Right lung (tissue), 5 donors: ENCODE data around the gene ANP32B. TPM values are rescaled to one million over a fixed set of nuclear protein-coding genes. Genes with fewer than 3 reads are reported as not detected.
"Not testable (repeated sequence)": the region's sequence is repeated elsewhere in the genome, so short reads cannot be mapped to it uniquely, and the experiment has no call there.

Experiments used
- DNase-seq, 2 donors: peaks; one replicate each; pipeline ENCODE4 v3.0.0-alpha.2; 2013
- polyA plus RNA-seq, 5 donors: library from polyadenylated mRNA; unstranded; fragments of 120-200 nt; gene quantifications; one replicate each; pipeline versions ENCODE4 v1.2.1 to v1.2.3, GENCODE V29; 2013; ENCODE audit warnings: inconsistent platforms in 1 of 5, low replicate concordance in 1 of 5; ENCODE audit not compliant: insufficient read length in 5 of 5, insufficient read depth in 1 of 5

ANP32B gene
- polyA plus RNA-seq, 5 donors = 228 to 321 (median 273) TPM

GRCh38 chr9:97961361-97961760, 21.8 kb upstream of the ANP32B start:
- DNase-seq = no peak

- DNase-seq = no peak
Measured at GRCh38 chr9:97962136-97962535, 21.0 kb upstream of the ANP32B start.

GRCh38 chr9:97962575-97962974, 20.6 kb upstream of the ANP32B start:
- no peak for DNase-seq

- DNase-seq = no peak
Measured at GRCh38 chr9:97963232-97963631, 19.9 kb upstream of the ANP32B start.

GRCh38 chr9:97964901-97965300, 18.2 kb upstream of the ANP32B start:
- no peak for DNase-seq

GRCh38 chr9:97966493-97966892, 16.6 kb upstream of the ANP32B start:
- no peak for DNase-seq

GRCh38 chr9:97969014-97969413, 14.1 kb upstream of the ANP32B start:
- no peak for DNase-seq

- no peak for DNase-seq
Measured at GRCh38 chr9:97970165-97970564, 13.0 kb upstream of the ANP32B start.

- no peak for DNase-seq
Measured at GRCh38 chr9:97972753-97973152, 10.4 kb upstream of the ANP32B start.

GRCh38 chr9:97975376-97975775, 7.8 kb upstream of the ANP32B start:
- no peak for DNase-seq

- not testable (repeated sequence) for DNase-seq
Measured at GRCh38 chr9:97976633-97977032, 6.5 kb upstream of the ANP32B start.

- no peak for DNase-seq
Measured at GRCh38 chr9:97978371-97979130, 4.6 kb upstream of the ANP32B start.

- no peak for DNase-seq
Measured at GRCh38 chr9:97979788-97980478, 3.2 kb upstream of the ANP32B start.

GRCh38 chr9:97980479-97980803, 2.7 kb upstream of the ANP32B start:
- no peak for DNase-seq

- DNase-seq = no peak
Measured at GRCh38 chr9:97980918-97981845, 2.0 kb upstream of the ANP32B start.

- peak in 1 of 2 donors; percentile 7 for DNase-seq
Measured at GRCh38 chr9:97981846-97982682, 1.1 kb upstream of the ANP32B start.

GRCh38 chr9:97983589-97984187, 547 bp downstream of the ANP32B start:
- DNase-seq = peak; percentile 59 to 73

GRCh38 chr9:97984188-97985057, 1.3 kb downstream of the ANP32B start:
- peak; percentile 77 for DNase-seq

- DNase-seq = peak; percentile 39 to 43
Measured at GRCh38 chr9:97985058-97985861, 2.1 kb downstream of the ANP32B start.
